ENCODE results near the gene ECD. TPM values are rescaled to one million over a fixed set of nuclear protein-coding genes. Genes with fewer than 3 reads are reported as not detected.
A peak's percentile ranks its signal among the peaks of the same experiment; 100 is the strongest.

ECD gene
- total RNA-seq, 3 donors from 2014 or later: 20.5 to 23.6 (median 20.8) TPM

DNA sequence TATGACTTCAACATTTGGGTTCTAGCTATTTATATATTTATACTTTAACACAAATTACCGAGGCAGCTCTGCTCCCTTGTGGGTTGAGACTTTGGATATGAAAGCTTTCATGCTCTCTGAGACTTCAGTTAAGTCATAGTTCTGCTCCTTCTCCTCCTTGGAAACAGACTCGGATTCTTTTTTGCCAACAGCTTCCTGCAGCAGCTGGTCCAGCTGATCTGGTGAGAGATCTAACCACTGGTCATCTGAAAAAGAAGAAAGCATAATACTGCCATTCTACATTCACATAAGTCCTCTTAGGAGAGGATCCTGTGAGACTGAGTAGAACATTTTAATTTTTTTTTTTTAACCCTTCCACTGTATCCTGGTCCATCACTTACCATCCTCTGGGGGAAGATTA lies 28.6 kb downstream of the ECD start:
- no peak for TF ChIP-seq CTCF (IDR thresholded peaks at IDR 0.05)
- Histone ChIP-seq H3K9me3 (no peaks in the 10 kb centered on the region), H3K4me3 (no peak overlapping the region), H3K36me3 (ENCODE audit: low read depth) (peaks cover 5% of the 10 kb centered on the region), H3K4me1 (ENCODE audit: low read depth) (no peaks in the 10 kb centered on the region)
- intact Hi-C loops (cut with DNase I, micrococcal nuclease): no loop called here
- ATAC-seq: no peak
- no peak for DNase-seq

- DNase-seq (no peak), ATAC-seq (peak; percentile 15)
- Histone ChIP-seq H3K9me3 (no peaks in the 10 kb centered on the region), H3K4me3 (no peak overlapping the region), H3K36me3 (ENCODE audit: low read depth) (peaks cover 5% of the 10 kb centered on the region), H3K4me1 (ENCODE audit: low read depth) (no peaks in the 10 kb centered on the region)
- no peak for TF ChIP-seq CTCF (IDR thresholded peaks at IDR 0.05)
- intact Hi-C loops (cut with DNase I, micrococcal nuclease): no loop called here
Measured at GRCh38 chr10:73136627-73137026, 31.2 kb downstream of the ECD start.

GRCh38 chr10:73134727-73135126 lies 33.1 kb downstream of the ECD start:
- no peaks in the 10 kb centered on the region for H3K4me1 ChIP-seq (ENCODE audit: low read depth)
- no peaks in the 10 kb centered on the region for H3K36me3 ChIP-seq (ENCODE audit: low read depth)
- ATAC-seq: peak; percentile 78
- H3K9me3 ChIP-seq: no peaks in the 10 kb centered on the region
- DNase-seq: no peak
- TF ChIP-seq CTCF (IDR thresholded peaks at IDR 0.05): no peak
- intact Hi-C loops (cut with DNase I, micrococcal nuclease): no loop called here
- H3K4me3 ChIP-seq: no peak overlapping the region

- Histone ChIP-seq H3K9me3 (no peaks in the 10 kb centered on the region), H3K4me1 (ENCODE audit: low read depth) (no peaks in the 10 kb centered on the region), H3K36me3 (ENCODE audit: low read depth) (no peaks in the 10 kb centered on the region), H3K4me3 (no peak overlapping the region)
- TF ChIP-seq CTCF (IDR thresholded peaks at IDR 0.05): no peak
- intact Hi-C loops (cut with DNase I, micrococcal nuclease): no loop called here
- DNase-seq (no peak), ATAC-seq (no peak)
Measured at GRCh38 chr10:73131913-73132686, 35.7 kb downstream of the ECD start.

- Histone ChIP-seq H3K4me1 (ENCODE audit: low read depth) (no peaks in the 10 kb centered on the region), H3K36me3 (ENCODE audit: low read depth) (no peaks in the 10 kb centered on the region), H3K4me3 (no peak overlapping the region), H3K9me3 (no peaks in the 10 kb centered on the region)
- ATAC-seq: no peak
- no peak for DNase-seq
- intact Hi-C loops (cut with DNase I, micrococcal nuclease): no loop called here
- TF ChIP-seq CTCF (IDR thresholded peaks at IDR 0.05): no peak
Measured at GRCh38 chr10:73131301-73131700, 36.5 kb downstream of the ECD start.

All from mucosa of descending colon (tissue), 3 donors.